ENCODE measurements around the gene EXOC4.

GRCh38 chr7:133886086-133886485 lies 633.2 kb downstream of the EXOC4 start:
- no peak for TF ChIP-seq POLR2A (IDR thresholded peaks at IDR 0.05)
- no peak for TF ChIP-seq CTCF (IDR thresholded peaks at IDR 0.05)
- no peak for TF ChIP-seq POLR2AphosphoS5 (IDR thresholded peaks at IDR 0.05; ENCODE audit: insufficient read depth in 1 of 2, low read depth in 1 of 2)

Measured in vagina (tissue), 2 donors.